GM23248 (cell line): Measurements from ENCODE around the gene FHDC1.

ENCODE experiments used
- EZH2 ChIP-seq: fragments of 200-600 bp; sonication (generic); IDR thresholded peaks from 2 replicates; pipeline ENCODE4 v1.6.1; 2018; ENCODE audit warnings: antibody characterized with exemption, mild to moderate bottlenecking; ENCODE audit not compliant: insufficient read depth, poor library complexity, severe bottlenecking
- EZH2phosphoT487 ChIP-seq: fragments of 200-600 bp; sonication (generic); IDR thresholded peaks from 2 replicates; pipeline ENCODE4 v1.6.1; 2018; ENCODE audit warnings: antibody characterized with exemption, moderate library complexity, mild to moderate bottlenecking, low read depth; ENCODE audit not compliant: insufficient read depth

- no peak for TF ChIP-seq EZH2
- no peak for TF ChIP-seq EZH2phosphoT487
These were observed 7.8 kb upstream of the FHDC1 start for GRCh38 chr4:152928286-152928685.
